22Rv1 (cell line): ENCODE measurements around the gene RNGTT.

Source experiments
- CTCF ChIP-seq: fragments of 450-650 bp; IDR thresholded peaks from 2 replicates; pipeline ENCODE4 v1.5.1; 2017; ENCODE audit warnings: mild to moderate bottlenecking
- ZFX ChIP-seq: fragments of 450-650 bp; IDR thresholded peaks from 2 replicates; pipeline ENCODE4 v1.6.1; 2017; ENCODE audit warnings: antibody characterized with exemption, borderline replicate concordance

GRCh38 chr6:88569959-88570358 is 393.5 kb downstream of the RNGTT start:
- TF ChIP-seq CTCF, result no peak
- no peak for TF ChIP-seq ZFX
